ENCODE measurements around the gene TBCK. TPM values are rescaled to one million over a fixed set of nuclear protein-coding genes. Genes with fewer than 3 reads are reported as not detected.
A peak's percentile ranks its signal among the peaks of the same experiment; 100 is the strongest.
"Not testable (repeated sequence)": the region's sequence is repeated elsewhere in the genome, so short reads cannot be mapped to it uniquely, and the experiment has no call there.

TBCK gene
- total RNA-seq, 1 experiment from 2014 or later: 14.4 TPM

DNA sequence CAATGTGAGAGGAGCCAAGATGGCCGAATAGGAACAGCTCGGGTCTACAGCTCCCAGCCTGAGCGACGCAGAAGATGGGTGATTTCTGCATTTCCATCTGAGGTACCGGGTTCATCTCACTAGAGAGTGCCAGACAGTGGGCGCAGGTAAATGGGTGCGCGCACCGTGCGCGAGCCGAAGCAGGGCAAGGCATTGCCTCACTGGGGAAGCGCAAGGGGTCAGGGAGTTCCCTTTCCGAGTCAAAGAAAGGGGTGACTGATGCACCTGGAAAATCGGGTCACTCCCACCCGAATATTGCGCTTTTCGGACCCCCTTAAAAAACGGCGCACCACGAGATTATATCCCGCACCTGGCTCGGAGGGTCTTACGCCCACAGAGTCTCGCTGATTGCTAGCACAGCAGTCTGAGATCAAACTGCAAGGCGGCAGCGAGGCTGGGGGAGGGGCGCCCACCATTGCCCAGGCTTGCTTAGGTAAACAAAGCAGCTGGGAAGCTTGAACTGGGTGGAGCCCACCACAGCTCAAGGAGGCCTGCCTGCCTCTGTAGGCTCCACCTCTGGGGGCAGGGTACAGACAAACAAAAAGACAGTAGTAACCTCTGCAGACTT is 196.0 kb downstream of the TBCK start:
- not testable (repeated sequence) for DNase-seq (ENCODE audit: low spot score)

DNA sequence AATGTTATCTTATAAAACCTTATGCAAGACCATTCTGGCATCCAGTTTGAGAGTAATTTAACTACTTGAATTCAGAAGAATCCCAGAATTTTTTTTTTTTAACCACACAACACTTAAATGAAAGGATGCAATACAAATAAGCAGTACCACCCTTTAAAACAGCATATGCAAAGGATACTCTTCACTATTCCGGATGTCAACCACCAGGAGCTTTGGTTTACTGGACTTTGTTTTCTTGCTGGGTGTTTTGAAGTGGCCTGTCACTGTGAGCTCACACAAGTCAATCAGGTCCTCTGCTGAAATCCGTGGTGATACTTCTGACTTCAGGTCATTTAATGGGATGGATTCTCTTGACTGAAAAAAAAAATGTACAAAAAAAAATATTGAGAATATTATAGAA is 200.0 kb downstream of the TBCK start:
- DNase-seq (ENCODE audit: low spot score): no peak

- DNase-seq (ENCODE audit: low spot score): no peak
Observed at GRCh38 chr4:106114270-106114669, 201.7 kb downstream of the TBCK start.

DNA sequence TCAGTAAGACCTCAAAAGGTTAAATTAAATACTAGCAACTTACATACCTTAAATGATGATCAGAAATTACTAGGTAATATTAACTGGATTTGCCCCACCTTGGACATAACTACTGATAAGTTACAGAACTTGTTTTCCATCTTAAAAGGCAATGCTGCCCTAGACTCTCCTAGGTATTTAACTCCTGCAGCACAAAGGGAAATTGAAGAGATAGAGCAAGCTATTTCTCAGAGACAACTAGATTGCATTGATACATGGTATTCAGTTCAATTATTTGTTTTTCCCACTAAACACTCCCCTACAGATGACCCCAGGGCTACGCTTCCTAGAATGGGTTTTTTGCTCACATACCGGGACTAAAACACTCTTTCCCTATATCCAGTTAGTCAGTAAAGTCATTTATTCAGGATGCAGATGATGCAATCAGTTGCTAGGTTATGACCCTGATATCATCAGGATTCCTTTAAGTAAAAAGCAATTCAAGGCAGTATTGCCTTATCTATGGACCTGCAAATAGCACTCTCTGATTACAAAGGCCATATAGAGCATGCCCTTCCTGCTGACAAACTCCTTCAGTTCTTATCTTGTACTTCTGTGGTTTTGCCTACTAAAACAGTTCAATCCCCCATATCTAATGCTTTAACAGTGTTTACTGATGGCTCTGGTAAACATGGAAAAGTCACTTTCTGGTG is 204.1 kb downstream of the TBCK start:
- DNase-seq (ENCODE audit: low spot score): not testable (repeated sequence)

DNA sequence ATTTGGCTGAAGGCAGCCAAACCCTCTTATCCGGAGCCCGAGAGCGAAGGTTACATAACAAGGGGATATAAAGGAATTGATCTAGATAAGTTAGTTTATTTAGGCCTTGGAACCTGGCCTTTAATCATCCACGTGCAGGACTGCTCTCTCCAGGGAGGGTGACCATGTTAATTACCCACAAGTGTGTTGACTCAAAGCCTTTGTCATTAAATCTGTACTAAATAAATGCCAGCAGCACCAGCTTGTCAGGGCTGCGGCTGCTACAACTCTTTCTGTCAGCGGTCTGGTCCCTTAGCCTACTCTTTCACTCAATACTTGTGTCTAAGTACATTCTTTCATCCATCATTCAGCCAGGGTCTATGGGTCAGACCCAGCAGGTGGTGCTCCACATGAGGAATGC is 206.1 kb downstream of the TBCK start:
- no peak for DNase-seq (ENCODE audit: low spot score)

DNA sequence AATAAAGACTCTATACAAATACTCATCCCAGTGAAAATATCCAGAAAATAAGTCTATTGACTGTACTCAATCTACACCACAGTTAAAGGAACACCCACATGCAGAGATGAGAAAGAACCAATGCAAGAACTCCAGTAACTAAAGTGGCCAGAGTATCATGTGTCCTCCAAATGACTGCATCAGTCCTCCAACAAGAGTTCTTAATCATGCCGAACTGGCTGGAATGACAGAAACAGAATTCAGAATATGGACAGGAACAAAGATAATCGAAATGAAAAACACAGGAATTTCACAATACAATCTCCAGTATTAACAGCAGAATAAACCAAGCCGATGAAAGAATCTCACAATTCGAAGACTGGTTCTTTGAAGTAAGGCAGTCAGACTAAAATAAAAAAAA is 210.3 kb downstream of the TBCK start:
- no peak for DNase-seq (ENCODE audit: low spot score)

- DNase-seq (ENCODE audit: low spot score): no peak
Observed at GRCh38 chr4:106104276-106104675, 211.7 kb downstream of the TBCK start.

GRCh38 chr4:106096454-106096853 is 219.6 kb downstream of the TBCK start:
- no peak for DNase-seq (ENCODE audit: low spot score)

DNA sequence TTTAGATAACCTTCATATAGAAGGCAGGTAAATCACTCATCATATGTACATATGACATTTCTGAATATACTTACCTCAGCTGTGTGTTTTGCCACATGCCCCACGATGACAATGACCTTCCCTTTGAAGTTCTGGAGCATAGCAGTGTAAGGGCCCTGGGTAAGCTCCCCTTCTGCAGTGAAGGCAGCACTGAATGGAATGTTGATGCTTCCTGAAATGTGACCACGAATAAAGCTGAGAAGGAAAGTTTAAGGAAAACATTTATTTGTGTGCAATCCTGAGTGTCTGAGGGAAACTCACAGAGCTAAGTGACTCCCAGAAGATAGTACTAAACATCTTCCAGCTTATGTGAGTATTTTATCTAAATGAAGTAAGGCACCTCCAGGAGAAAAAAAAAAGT is 220.6 kb downstream of the TBCK start:
- no peak for DNase-seq (ENCODE audit: low spot score)

DNA sequence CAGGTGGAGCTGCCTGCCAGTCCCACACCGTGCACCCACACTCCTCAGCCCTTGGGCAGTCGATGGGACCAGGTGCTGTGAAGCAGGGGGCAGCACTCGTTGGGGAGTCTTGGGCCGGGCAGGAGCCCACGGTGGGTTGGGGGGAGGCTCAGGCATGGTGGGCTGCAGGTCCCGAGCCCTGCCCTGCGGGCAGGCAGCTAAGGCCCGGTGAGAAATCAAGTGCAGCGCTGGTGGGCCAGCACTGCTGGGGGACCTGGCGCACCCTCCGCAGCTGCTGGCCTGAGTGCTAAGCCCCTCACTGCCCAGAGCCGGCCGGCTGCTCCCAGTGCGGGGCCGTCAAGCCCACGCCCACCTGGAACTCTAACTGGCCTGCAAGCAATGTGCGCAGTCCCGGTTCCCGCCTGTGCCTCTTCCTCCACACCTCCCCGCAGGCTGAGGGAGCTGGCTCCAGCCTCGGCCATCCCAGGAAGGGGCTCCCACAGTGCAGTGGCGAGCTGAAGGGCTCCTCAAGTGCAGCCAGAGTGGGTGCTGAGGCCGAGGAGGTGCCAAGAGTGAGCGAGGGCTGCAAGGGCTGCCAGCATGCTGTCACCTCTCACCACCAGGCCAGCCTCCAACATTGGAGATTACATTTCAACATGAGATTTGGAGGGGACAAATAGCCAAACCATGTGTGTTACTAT is 223.5 kb downstream of the TBCK start:
- no peak for DNase-seq (ENCODE audit: low spot score)

DNA sequence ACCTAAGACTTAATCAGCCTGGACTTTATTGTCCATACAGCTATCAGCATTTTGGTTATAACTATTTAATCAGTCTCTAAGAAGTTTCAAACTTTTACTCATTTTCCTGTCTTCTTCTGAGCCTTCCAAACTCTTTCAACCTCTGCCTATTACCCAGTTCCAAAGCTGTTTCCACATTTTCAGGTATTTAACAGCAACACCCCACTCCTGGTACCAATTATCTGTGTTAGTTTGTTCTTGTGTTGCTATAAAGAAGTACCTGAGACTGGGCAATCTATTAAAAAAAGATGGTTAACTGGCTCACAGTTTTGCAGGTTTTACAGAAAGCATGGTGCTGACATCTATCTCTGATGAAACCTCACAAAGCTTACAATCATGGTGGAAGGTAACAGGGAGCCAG is 225.2 kb downstream of the TBCK start:
- DNase-seq (ENCODE audit: low spot score): no peak

DNA sequence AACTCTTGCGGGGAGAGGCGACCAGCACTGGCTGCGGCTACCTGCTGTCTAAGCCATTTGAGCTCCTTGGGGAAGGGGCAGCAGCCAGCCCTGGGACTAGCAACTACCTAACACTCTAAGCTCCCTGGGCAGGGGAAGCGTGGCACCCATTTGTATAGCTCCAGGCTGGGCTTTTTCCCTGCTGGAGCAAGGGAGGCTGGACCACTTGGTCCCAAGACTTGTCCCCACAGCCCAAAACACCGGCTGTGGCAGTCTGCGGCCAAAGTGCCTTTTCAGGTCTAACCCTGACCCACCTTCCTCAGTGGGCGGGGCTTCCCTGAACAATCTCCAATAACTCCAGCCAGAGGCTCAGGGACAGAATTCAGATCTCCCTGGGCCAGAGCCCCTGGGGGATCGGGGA is 232.9 kb downstream of the TBCK start:
- no peak for DNase-seq (ENCODE audit: low spot score)

DNA sequence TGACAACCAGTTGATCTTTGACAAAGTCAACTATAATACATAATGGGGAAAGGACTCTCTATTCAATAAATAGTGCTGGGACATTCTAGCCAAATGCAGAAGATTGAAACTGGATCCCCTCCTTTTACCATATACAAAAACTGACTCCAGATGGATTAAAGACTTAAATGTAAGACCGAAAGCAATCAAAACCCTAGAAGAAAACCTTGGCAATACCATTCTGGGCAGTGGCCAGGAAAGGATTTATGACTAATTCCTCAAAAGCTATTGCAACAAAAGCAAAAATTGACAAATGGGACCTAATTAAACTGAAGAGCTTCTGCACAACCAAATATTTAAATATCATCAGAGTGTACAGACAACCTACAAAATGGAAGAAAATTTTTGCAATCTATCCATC is 235.6 kb downstream of the TBCK start:
- DNase-seq (ENCODE audit: low spot score): no peak

DNA sequence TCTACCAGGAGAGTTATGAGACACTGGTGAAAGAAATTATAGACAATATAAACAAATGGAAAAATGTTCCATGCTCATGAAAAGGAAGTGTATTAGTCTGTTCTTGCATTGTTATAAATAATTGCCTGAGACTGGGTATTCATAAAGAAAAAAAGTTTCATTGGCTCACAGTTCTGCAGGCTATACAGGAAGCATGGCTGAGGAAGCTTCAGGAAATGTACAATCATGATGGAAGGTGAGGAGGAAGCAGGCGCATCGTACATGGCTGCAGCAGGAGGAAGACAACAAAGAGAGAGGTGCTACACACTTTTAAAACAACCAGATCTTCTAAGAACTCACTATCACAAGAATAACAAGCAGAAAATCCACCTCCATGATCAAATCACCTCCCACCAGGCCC is 236.4 kb downstream of the TBCK start:
- DNase-seq (ENCODE audit: low spot score): no peak

GRCh38 chr4:106065018-106065417 is 251.0 kb downstream of the TBCK start:
- no peak for DNase-seq (ENCODE audit: low spot score)

GRCh38 chr4:106063009-106063408 is 253.0 kb downstream of the TBCK start:
- peak; percentile 3 for DNase-seq (ENCODE audit: low spot score)

- peak; percentile 82 for DNase-seq (ENCODE audit: low spot score)
Observed at GRCh38 chr4:106062452-106062875, 253.5 kb downstream of the TBCK start.

DNA sequence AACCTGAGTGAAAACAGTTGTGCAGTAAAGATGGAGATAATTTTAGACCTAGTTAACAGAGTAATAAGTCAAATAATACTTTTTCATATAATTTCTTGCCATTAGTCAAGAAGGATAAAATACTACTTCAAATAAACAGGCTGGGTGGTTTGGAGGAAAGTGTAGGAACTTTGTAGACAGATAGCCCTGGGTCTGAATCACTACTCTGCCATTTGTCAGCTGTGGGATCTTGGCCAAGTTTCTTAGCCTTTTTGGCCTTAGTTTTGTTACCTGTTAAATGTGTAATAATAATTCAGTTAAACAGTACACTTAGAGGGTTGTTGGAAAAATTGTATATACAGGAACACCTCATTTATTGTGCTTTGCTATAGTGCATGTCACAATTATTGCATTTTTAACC is 257.1 kb downstream of the TBCK start:
- DNase-seq (ENCODE audit: low spot score): no peak

GRCh38 chr4:106056914-106057313 is 259.1 kb downstream of the TBCK start:
- no peak for DNase-seq (ENCODE audit: low spot score)

DNA sequence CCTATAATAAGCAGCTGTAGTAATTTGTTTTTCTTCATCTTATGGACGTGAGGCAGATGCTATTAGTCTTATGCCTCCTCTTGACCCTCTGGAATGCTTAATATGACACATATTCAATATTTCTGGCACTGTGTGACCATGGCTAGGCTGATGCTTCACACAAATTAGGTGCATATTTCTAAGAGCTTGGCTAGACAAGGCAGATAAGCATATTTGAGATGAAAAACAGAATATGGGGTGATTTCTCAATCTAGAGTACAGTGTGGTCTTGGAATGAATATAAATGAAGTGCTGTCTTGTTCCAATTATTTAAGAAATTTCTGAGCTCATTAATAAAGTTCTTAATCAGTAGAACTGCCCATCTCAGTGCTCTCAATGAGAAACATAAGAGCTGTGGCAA is 264.5 kb downstream of the TBCK start:
- no peak for DNase-seq (ENCODE audit: low spot score)

GRCh38 chr4:106049490-106049889 is 266.5 kb downstream of the TBCK start:
- DNase-seq (ENCODE audit: low spot score): no peak

DNA sequence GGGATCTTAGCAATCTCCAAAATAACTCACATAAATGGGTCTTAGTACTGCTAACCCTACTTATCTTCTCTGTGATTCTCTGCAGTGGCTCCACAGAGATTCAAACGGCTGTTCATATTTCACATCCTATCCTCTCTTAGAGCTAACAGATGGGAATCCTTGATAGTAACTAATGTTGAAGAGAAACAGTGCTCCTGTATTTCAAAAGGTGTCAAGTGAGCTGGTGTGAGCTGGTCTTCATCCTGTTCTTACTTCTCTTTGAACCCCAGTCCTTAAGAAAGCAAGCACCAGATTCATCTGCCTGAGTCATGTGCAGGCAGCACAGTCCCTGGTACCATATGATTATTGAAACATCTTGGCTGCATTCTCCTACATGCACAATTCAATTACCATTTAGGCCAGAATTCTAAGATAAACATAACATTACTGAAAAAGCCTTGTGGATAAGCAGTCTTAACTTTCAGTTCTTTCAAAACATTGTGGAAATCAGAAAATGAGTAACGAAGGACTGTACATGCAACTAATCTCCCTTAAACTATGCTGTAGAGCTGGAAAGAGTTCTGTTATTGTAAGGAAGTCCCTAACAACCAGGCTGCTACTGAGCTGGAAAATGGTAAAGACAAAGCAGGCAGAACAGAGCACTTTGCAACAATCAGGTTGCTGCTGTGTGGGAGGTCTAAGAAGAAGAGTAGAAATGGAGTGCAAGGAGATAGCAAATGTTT is 267.6 kb downstream of the TBCK start:
- no peak for DNase-seq (ENCODE audit: low spot score)

- DNase-seq (ENCODE audit: low spot score): no peak
Observed at GRCh38 chr4:106046083-106046482, 269.9 kb downstream of the TBCK start.
